ENCODE results near the gene CDCA8.

GRCh38 chr1:37731312-37732019 lies 39.1 kb downstream of the CDCA8 start:
- no peak for TF ChIP-seq CTCF (IDR thresholded peaks at IDR 0.05)
- TF ChIP-seq POLR2AphosphoS5 (IDR thresholded peaks at IDR 0.05) = no peak
- no peak for TF ChIP-seq POLR2A (IDR thresholded peaks at IDR 0.05)
